ENCODE data around the gene CAMTA1. TPM values are rescaled to one million over a fixed set of nuclear protein-coding genes. Genes with fewer than 3 reads are reported as not detected.

Gene CAMTA1
- polyA plus RNA-seq, 4 donors = 89.3 to 98.2 (median 92.9) TPM

DNA sequence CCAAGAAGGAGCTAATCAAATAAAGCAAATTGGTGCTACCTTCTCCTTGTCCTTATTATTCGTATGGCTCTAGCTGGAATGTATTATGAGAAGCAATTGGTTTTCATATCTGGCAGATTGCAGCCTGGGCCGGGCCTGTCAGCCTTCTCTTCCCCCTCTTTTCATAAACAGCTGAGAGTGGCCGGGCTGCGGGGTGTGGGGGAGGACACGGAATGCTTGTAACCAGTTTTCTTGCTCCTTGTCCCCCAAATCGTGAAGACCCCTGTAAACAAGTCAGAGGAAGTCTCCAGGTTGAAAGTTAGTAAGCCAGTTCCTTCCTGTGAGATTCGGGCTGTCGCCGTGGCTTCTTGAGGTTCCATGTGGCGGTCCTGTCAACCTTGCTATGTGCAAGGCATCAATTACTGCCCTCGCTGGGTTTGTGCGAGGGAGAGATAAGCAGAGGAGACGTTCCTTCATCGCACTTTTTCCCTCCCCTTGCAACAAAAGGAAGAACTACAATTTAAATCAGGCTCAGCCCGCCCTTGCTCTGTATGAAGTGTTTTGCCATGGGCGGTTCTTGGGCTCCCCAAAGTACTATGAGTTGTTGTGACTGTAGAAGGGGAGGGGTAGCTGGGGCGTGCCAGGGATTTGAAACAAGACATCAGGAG lies 450.7 kb downstream of the CAMTA1 start:
- no peak for DNase-seq (ENCODE audit: low read depth in 4 of 4, low spot score in 3 of 4)

GRCh38 chr1:7236844-7237515 lies 451.7 kb downstream of the CAMTA1 start:
- DNase-seq (ENCODE audit: low read depth in 4 of 4, low spot score in 3 of 4) = no peak

- DNase-seq (ENCODE audit: low read depth in 4 of 4, low spot score in 3 of 4) = no peak
Measured at GRCh38 chr1:7247158-7247557, 461.9 kb downstream of the CAMTA1 start.

- no peak for DNase-seq (ENCODE audit: low read depth in 4 of 4, low spot score in 3 of 4)
Measured at GRCh38 chr1:7247791-7248548, 462.7 kb downstream of the CAMTA1 start.

- no peak for DNase-seq (ENCODE audit: low read depth in 4 of 4, low spot score in 3 of 4)
Measured at GRCh38 chr1:7248549-7249199, 463.4 kb downstream of the CAMTA1 start.

- DNase-seq (ENCODE audit: low read depth in 4 of 4, low spot score in 3 of 4) = no peak
Measured at GRCh38 chr1:7249516-7249915, 464.3 kb downstream of the CAMTA1 start.

- no peak for DNase-seq (ENCODE audit: low read depth in 4 of 4, low spot score in 3 of 4)
Measured at GRCh38 chr1:7250176-7250575, 464.9 kb downstream of the CAMTA1 start.

DNA sequence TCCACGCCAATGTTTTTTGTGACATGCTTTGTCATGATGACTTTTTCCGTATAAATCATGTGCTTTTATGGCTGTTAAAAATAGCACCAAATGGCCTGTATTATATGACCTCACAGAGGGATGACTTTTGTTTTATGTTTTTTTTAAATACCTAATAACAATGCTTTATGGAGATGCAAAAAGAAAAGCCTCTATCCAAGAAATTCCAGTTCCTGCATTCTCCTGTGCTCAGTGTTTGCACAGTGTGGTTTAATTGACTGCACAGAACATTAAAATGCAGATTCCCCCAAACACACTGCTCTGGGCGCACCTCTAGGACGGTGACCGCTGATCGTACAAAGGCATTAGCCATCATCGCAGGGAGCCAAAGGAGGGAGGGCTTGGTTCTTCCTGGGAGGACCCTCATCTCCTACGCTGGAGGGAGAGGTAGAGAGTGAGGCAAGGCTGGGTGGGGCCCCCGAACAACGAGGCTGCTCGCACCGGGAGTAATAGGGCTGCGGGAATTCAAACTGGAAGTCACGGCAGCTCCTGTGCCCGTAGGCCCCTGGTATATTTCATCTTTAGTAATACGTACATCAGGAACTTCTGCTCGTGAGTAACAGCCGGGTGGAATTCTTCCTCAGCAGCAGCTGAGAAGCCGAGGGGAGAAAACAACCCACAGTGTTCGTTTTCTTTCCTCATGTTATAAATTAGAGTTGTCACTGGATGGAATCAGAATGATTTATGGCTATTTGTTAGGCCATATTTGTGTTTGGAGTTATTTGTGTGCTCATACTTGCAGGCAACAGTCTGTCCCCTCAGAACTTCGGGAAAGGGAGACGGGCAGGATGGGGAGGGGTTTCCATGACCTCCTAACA lies 465.6 kb downstream of the CAMTA1 start:
- no peak for DNase-seq (ENCODE audit: low read depth in 4 of 4, low spot score in 3 of 4)

GRCh38 chr1:7251454-7251800 lies 466.2 kb downstream of the CAMTA1 start:
- no peak for DNase-seq (ENCODE audit: low read depth in 4 of 4, low spot score in 3 of 4)

DNA sequence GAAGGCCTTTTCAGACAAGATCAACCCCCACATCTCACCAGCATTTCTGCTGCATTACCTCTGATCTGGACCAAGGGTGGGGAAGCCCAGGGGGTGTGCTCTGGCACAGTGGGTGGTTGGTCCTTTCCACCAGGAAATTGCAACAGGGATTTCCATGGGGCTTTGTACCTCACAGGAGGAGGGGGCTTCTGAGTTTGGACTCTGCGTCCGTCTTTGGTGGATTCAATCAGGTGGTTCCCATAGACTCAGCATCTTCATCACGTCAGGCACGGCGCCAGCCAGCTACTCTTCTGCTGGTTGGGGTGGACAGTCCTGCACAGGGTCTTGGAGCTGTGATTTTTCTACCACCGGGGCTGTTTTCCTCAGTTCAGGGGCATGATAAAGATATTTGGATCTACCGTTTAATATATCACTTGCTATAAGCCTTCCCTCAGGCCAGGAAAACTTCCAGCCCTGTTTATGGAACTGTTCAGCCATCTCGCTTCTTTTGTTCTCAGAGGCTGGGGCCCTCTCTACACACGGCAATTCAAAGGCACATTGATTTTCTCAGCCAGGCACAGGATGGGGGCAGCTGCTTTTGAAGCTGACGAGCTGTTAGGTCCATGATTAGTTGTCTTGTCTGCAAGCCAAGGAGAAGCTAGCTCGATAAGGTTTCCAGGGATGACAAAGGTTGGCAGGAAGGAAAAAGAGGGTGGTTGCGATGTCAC lies 467.3 kb downstream of the CAMTA1 start:
- no peak for DNase-seq (ENCODE audit: low read depth in 4 of 4, low spot score in 3 of 4)

GRCh38 chr1:7253118-7253480 lies 467.8 kb downstream of the CAMTA1 start:
- no peak for DNase-seq (ENCODE audit: low read depth in 4 of 4, low spot score in 3 of 4)

DNA sequence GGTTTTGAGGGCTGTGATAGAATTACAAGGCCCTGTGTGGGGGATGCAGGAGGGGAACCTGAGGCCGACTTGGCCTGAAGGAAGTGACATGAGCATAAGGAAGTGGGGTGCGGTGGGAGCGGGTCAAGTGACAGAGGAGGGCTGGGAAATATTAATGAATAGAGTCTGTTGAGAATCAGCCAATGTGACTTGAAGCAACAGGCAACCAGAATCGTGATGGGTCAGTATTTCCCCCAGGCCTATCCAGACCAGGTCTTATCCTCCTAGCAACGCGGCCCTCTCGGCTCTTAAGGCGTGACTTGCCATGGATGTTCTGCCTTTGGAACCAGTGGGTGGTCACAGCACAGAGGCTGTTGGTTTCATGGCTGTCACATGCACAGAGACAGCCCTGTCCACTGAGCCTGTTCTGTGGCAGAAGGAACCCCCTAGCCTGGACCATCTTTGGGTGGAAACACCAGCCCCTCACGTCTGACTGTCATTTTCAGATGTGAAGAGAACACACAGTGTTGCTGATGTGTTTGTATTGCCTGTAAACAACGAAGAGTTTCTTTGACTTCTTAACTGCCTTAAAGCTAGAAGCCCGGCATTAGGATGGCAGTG lies 468.8 kb downstream of the CAMTA1 start:
- DNase-seq (ENCODE audit: low read depth in 4 of 4, low spot score in 3 of 4) = no peak

DNA sequence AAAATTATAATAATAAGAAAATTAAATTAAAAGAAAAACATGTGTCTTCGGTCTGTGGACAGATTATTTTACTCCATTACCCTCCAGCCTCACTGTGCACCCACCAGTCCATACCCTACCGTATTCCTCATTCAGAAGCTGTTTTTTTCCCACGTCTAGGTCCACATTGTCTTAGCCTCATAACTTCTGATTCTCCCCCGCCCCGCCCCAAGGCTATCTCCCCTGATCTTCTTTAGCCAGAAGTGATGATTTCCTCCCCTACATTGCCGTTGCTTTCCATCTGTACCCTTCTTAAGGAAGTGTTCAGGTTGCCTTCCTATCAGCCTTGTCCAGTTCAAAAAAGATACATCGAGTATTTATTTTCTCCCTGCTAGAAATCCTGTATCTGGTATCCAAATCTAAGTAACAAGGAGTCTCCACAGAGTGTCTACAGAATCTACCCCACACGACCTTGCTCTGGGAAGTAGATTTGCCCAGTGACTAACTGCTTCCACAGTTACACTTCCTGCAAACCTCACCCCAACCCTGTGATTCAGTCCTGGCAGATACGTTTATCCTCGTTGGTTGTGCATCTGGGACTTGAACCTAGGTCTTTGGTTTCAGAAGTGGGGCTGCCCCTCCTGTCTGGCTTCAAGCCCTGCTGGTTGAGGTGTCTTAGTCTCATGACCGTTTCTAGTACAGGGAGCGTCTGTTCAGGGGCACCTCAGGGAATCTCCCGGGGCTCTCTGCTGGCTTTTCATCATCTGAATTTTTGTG lies 470.2 kb downstream of the CAMTA1 start:
- no peak for DNase-seq (ENCODE audit: low read depth in 4 of 4, low spot score in 3 of 4)

DNA sequence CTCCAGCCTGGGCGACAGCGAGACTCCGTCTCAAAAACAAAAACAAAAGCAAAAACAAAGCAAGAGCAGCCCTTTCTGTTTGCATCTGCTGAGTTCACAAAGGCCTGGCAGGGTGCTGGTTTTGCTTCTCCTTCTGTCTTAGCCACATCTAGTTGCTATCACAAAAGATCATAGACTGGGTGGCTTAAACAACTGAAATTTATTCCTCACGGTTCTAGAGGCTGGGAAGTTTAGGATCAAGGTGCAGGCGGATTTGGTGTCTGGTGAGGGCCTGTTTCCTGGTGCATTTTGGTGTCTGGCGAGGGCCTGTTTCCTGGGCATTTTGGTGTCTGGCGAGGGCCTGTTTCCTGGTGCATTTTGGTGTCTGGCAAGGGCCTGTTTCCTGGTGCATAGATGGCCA lies 471.3 kb downstream of the CAMTA1 start:
- no peak for DNase-seq (ENCODE audit: low read depth in 4 of 4, low spot score in 3 of 4)

- no peak for DNase-seq (ENCODE audit: low read depth in 4 of 4, low spot score in 3 of 4)
Measured at GRCh38 chr1:7257225-7257624, 472.0 kb downstream of the CAMTA1 start.

GRCh38 chr1:7258589-7259135 lies 473.4 kb downstream of the CAMTA1 start:
- no peak for DNase-seq (ENCODE audit: low read depth in 4 of 4, low spot score in 3 of 4)

DNA sequence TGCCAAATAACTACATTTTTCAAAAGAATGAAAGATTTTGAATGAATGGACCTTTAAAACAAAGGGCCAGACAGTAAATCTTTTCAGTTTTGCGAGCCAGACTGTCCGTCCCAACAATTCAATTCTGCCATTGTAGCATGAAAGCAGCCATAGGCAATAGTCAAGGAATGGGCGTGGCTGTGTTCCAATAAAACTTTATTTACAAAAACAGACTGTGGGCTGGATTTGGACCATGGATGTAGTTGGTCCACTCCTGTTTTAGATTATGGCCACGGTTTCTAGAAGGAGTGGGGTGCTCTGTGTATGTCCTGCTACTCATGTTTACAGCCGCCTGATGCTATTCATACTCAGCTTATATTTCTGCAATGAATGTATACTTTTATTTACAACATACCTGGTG lies 474.7 kb downstream of the CAMTA1 start:
- DNase-seq (ENCODE audit: low read depth in 4 of 4, low spot score in 3 of 4) = no peak

GRCh38 chr1:7261490-7261889 lies 476.2 kb downstream of the CAMTA1 start:
- DNase-seq (ENCODE audit: low read depth in 4 of 4, low spot score in 3 of 4) = no peak

DNA sequence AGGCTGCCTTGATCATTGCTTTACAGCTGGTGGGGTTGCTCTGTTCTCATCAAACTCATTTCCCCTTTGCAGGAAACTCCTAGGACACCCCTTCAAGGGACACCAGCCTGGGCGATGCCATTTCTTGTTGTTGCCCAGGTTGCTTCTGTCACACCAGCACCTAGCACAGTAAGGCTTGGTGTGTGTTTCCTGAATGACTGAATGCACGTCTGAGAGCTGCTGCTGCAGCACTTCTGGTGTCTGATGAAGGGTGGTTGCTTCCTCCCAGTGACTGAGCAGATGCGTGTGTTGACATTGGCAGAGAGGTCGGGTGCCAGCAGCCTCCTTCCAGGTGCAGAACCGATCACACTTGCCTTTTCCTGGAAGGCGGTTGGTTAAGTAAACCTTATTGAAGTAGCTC lies 477.4 kb downstream of the CAMTA1 start:
- no peak for DNase-seq (ENCODE audit: low read depth in 4 of 4, low spot score in 3 of 4)

Measured in right renal pelvis (tissue), 4 donors.